NCI-H187 treated with DMSO at 0.1 percent for 48 hours (cell line): ENCODE measurements around the gene MYCBP.
"Not testable (repeated sequence)": the region's sequence is repeated elsewhere in the genome, so short reads cannot be mapped to it uniquely, and the experiment has no call there.

ENCODE experiments used
- DNase-seq: peaks from one replicate; lab custom pipeline; 2025; lab: John Stamatoyannopoulos, UW

The MYCBP gene

GRCh38 chr1:38865112-38865715 lies 7.9 kb downstream of the MYCBP start:
- DNase-seq, result no peak

GRCh38 chr1:38860454-38860795 lies 12.7 kb downstream of the MYCBP start:
- no peak for DNase-seq

GRCh38 chr1:38859561-38860453 lies 13.3 kb downstream of the MYCBP start, which contains the start of gene RRAGC:
Gene RRAGC, minus strand, starts transcription at chr1:38859772. Its CDS starts 126 bp downstream, at chr1:38859646.
- DNase-seq, result peak; percentile 87

- no peak for DNase-seq
These were observed 14.2 kb downstream of the MYCBP start for GRCh38 chr1:38858833-38859560.

GRCh38 chr1:38852780-38853179 lies 20.4 kb downstream of the MYCBP start:
- no peak for DNase-seq

- no peak for DNase-seq
These were observed 25.1 kb downstream of the MYCBP start for GRCh38 chr1:38848071-38848470.

- no peak for DNase-seq
These were observed 26.9 kb downstream of the MYCBP start for GRCh38 chr1:38846210-38846609.

- not testable (repeated sequence) for DNase-seq
These were observed 28.1 kb downstream of the MYCBP start for GRCh38 chr1:38845088-38845487.

- no peak for DNase-seq
These were observed 32.9 kb downstream of the MYCBP start for GRCh38 chr1:38840281-38840680.

GRCh38 chr1:38839363-38839762 lies 33.8 kb downstream of the MYCBP start:
- DNase-seq, result no peak

- DNase-seq, result not testable (repeated sequence)
These were observed 36.8 kb downstream of the MYCBP start for GRCh38 chr1:38836316-38836715.

- peak; percentile 56 for DNase-seq
These were observed 38.0 kb downstream of the MYCBP start for GRCh38 chr1:38834937-38835827.

- no peak for DNase-seq
These were observed 38.8 kb downstream of the MYCBP start for GRCh38 chr1:38834221-38834782.

- DNase-seq, result no peak
These were observed 40.0 kb downstream of the MYCBP start for GRCh38 chr1:38833146-38833545.

GRCh38 chr1:38832370-38832734 lies 40.8 kb downstream of the MYCBP start:
- no peak for DNase-seq

GRCh38 chr1:38831731-38832369 lies 41.3 kb downstream of the MYCBP start:
- DNase-seq, result no peak

- DNase-seq, result no peak
These were observed 43.8 kb downstream of the MYCBP start for GRCh38 chr1:38829368-38829767.

GRCh38 chr1:38827318-38827717 lies 45.8 kb downstream of the MYCBP start:
- DNase-seq, result no peak

- DNase-seq, result no peak
These were observed 46.3 kb downstream of the MYCBP start for GRCh38 chr1:38826886-38827285.

GRCh38 chr1:38826262-38826661 lies 46.9 kb downstream of the MYCBP start:
- DNase-seq, result no peak

- no peak for DNase-seq
These were observed 52.3 kb downstream of the MYCBP start for GRCh38 chr1:38820860-38821259.
